SU-DHL-6 (cell line): ENCODE measurements around the gene TMEM14A.

Experiments used
- H2AFZ ChIP-seq: fragments of 200-600 bp; sonication (generic); 2 replicates; pipeline ENCODE4 v1.6.1; 2014; ENCODE audit warnings: low read depth, mild to moderate bottlenecking, moderate library complexity, mixed read lengths, antibody characterized with exemption, low read length; ENCODE audit not compliant: severe bottlenecking
- H3F3A ChIP-seq: fragments of 200-600 bp; shearing (Covaris generic); 2 replicates; pipeline ENCODE4 v1.6.0; 2016; ENCODE audit warnings: antibody characterized with exemption, mild to moderate bottlenecking; ENCODE audit not compliant: insufficient read depth
- H3K27ac ChIP-seq: fragments of 200-600 bp; sonication (generic); 2 replicates; pipeline ENCODE4 v1.5.1; 2016; ENCODE audit warnings: low read depth, mild to moderate bottlenecking, low read length, moderate library complexity, mixed read lengths
- H3K27me3 ChIP-seq: fragments of 200-600 bp; sonication (generic), shearing (Covaris generic); 2 replicates; pipeline ENCODE4 v1.6.0; 2014; ENCODE audit warnings: mild to moderate bottlenecking, low read length
- H3K36me3 ChIP-seq: fragments of 200-600 bp; sonication (generic); 2 replicates; pipeline ENCODE4 v1.6.1; 2014; ENCODE audit warnings: mild to moderate bottlenecking, low read length, mixed read lengths
- H3K4me2 ChIP-seq: fragments of 300-600, 200-600 bp; shearing (Covaris generic), sonication (generic); 2 replicates; pipeline ENCODE4 v1.6.0; 2014; ENCODE audit warnings: low read length, low read depth, mild to moderate bottlenecking; ENCODE audit not compliant: poor library complexity, severe bottlenecking
- H3K4me3 ChIP-seq: fragments of 200-600 bp; sonication (generic); 2 replicates; pipeline ENCODE4 v1.5.1; 2014; ENCODE audit warnings: antibody characterized with exemption, low read length, mild to moderate bottlenecking, mixed read lengths; ENCODE audit not compliant: insufficient read depth, poor library complexity, severe bottlenecking
- H3K79me2 ChIP-seq: fragments of 200-600 bp; sonication (generic); 2 replicates; pipeline ENCODE4 v1.6.1; 2014; ENCODE audit warnings: mild to moderate bottlenecking, low read length, moderate library complexity; ENCODE audit not compliant: insufficient read depth
- H3K9ac ChIP-seq: fragments of 200-600 bp; sonication (generic); 2 replicates; pipeline ENCODE4 v1.7.0; 2014; ENCODE audit warnings: mild to moderate bottlenecking, low read length
- H3K9me2 ChIP-seq: fragments of 200-600 bp; sonication (generic); replicated peaks from 2 replicates; pipeline ENCODE4 v1.6.1; 2014; ENCODE audit warnings: low read length; ENCODE audit not compliant: insufficient read depth
- H3K9me3 ChIP-seq: fragments of 200-600 bp; sonication (generic); 2 replicates; pipeline ENCODE4 v1.6.1; 2014; ENCODE audit warnings: low read length, mixed read lengths; ENCODE audit not compliant: insufficient read depth
- H4K20me1 ChIP-seq: fragments of 200-600 bp; sonication (generic); 2 replicates; pipeline ENCODE4 v1.6.1; 2014; ENCODE audit warnings: low read depth, mild to moderate bottlenecking, antibody characterized with exemption, low read length, moderate library complexity, mixed read lengths
- CTCF ChIP-seq: fragments of 200-600 bp; sonication (generic); IDR thresholded peaks from one replicate; pipeline ENCODE4 v1.5.1; 2017; ENCODE audit warnings: antibody characterized with exemption, mild to moderate bottlenecking, low read length, moderate library complexity; ENCODE audit not compliant: insufficient read depth, poor library complexity, severe bottlenecking
- EZH2phosphoT487 ChIP-seq: fragments of 200-600 bp; sonication (generic), shearing (Covaris generic); conservative IDR thresholded peaks from 2 replicates; pipeline ENCODE4 v1.6.1; 2018; ENCODE audit warnings: mild to moderate bottlenecking, antibody characterized with exemption, low read length, moderate library complexity, mixed read lengths

TMEM14A gene

DNA sequence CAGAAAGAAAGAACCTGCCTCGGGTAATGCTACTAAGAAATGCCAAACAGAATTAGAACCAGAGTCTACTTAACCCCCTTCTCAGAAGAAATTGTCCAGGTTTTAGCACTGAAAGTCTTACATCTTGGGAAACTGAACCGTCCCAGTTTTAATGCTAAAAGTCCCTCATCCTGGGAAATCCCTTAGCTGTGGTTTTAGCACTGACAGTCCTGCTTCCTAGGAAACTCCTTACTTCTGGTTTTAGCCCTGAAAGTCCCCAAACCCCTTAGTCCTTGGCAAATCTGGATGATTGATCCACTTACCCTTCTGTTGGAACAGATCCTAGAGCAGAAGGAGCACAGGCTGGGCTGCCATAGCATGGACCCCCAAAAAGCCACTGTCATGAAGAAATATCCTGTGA lies 4.8 kb upstream of the TMEM14A start:
- TF ChIP-seq CTCF: no peak
- H3K4me2 ChIP-seq: peak overlapping the region; percentile 82
- H3K9me2 ChIP-seq: no peaks in the 10 kb centered on the region
- H3K9ac ChIP-seq: no peak overlapping the region
- H3K36me3 ChIP-seq: peaks cover 5% of the 10 kb centered on the region; the same call in 1 of the 2 replicates
- no peak overlapping the region for H3K27ac ChIP-seq
- H3K9me3 ChIP-seq: no peaks in the 10 kb centered on the region
- H3K4me3 ChIP-seq: no peak overlapping the region
- H2AFZ ChIP-seq: no peak overlapping the region
- H3K79me2 ChIP-seq: no peaks in the 10 kb centered on the region
- H3K27me3 ChIP-seq: no peaks in the 10 kb centered on the region
- no peaks in the 10 kb centered on the region for H4K20me1 ChIP-seq
- peaks cover 20% of the 10 kb centered on the region for H3F3A ChIP-seq

DNA sequence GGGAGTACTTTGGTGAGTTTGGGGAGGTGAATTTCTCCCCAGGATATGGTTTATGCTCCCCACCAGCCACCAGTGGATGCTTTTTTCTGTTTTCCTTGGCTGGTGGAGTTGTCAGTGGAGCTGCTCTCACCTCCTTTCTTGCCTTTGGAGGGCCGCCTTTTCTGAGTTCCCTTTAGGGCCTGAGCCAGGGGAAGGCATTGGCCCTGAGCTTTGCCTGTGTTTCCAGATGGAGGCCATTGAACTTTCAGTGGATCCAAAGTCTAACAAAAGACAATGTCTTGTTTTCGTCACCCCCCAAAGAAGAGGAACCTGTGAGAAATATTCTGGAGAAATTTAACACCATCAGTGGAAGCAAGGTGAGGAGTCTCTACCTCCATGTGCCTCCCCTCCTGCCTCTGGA lies 4.4 kb upstream of the TMEM14A start:
- Histone ChIP-seq H4K20me1 (no peaks in the 10 kb centered on the region), H3K9me2 (no peaks in the 10 kb centered on the region), H3K4me3 (no peak overlapping the region), H3K27me3 (no peaks in the 10 kb centered on the region), H2AFZ (no peak overlapping the region), H3K9ac (no peak overlapping the region), H3K27ac (no peak overlapping the region), H3F3A (peaks cover 20% of the 10 kb centered on the region), H3K36me3 (peaks cover 5% of the 10 kb centered on the region; the same call in 1 of the 2 replicates), H3K4me2 (peak overlapping the region; percentile 82), H3K9me3 (no peaks in the 10 kb centered on the region), H3K79me2 (no peaks in the 10 kb centered on the region)
- no peak for TF ChIP-seq CTCF
- no peak for TF ChIP-seq EZH2phosphoT487

GRCh38 chr6:52667572-52667971 lies 3.3 kb upstream of the TMEM14A start:
- H4K20me1 ChIP-seq: no peaks in the 10 kb centered on the region
- no peaks in the 10 kb centered on the region for H3K9me2 ChIP-seq
- peak overlapping the region; percentile 3 for H3K4me2 ChIP-seq
- no peaks in the 10 kb centered on the region for H3K9me3 ChIP-seq
- no peaks in the 10 kb centered on the region for H3K27me3 ChIP-seq
- peaks cover 20% of the 10 kb centered on the region for H3F3A ChIP-seq
- H3K9ac ChIP-seq: no peak overlapping the region
- no peak for TF ChIP-seq EZH2phosphoT487
- no peak for TF ChIP-seq CTCF
- no peak overlapping the region for H3K27ac ChIP-seq
- H3K79me2 ChIP-seq: no peaks in the 10 kb centered on the region
- peaks cover 5% of the 10 kb centered on the region; the same call in 1 of the 2 replicates for H3K36me3 ChIP-seq
- H2AFZ ChIP-seq: no peak overlapping the region
- no peak overlapping the region for H3K4me3 ChIP-seq

- Histone ChIP-seq H3K4me3 (peak overlapping the region; percentile 71), H3K36me3 (peaks cover 5% of the 10 kb centered on the region; the same call in 1 of the 2 replicates), H3K4me2 (peak overlapping the region; percentile 81), H3F3A (peaks cover 20% of the 10 kb centered on the region), H3K27ac (no peak overlapping the region), H4K20me1 (no peaks in the 10 kb centered on the region), H3K27me3 (no peaks in the 10 kb centered on the region), H3K9me3 (no peaks in the 10 kb centered on the region), H3K9ac (peak overlapping the region; percentile 64), H2AFZ (peak overlapping the region; percentile 93), H3K79me2 (no peaks in the 10 kb centered on the region), H3K9me2 (no peaks in the 10 kb centered on the region)
- TF ChIP-seq CTCF (no peak), EZH2phosphoT487 (no peak)
Observed at GRCh38 chr6:52671676-52672075, 763 bp downstream of the TMEM14A start.
